H9 (cell line): ENCODE results near the gene ZNF672. TPM values are rescaled to one million over a fixed set of nuclear protein-coding genes. Genes with fewer than 3 reads are reported as not detected.

ENCODE experiments used
- DNase-seq: peaks from one replicate; pipeline ENCODE4 v3.0.0-alpha.2; 2017
- H2AFZ ChIP-seq: one replicate; pipeline ENCODE4 v1.6.1; 2013; ENCODE audit warnings: mild to moderate bottlenecking, low read length, control low read depth, moderate library complexity
- H2AK5ac ChIP-seq: 2 replicates; pipeline ENCODE4 v1.6.1; 2013; ENCODE audit warnings: low read length, control low read depth, mixed read lengths; ENCODE audit not compliant: insufficient read length
- H2BK120ac ChIP-seq: one replicate; pipeline ENCODE4 v1.6.1; 2013; ENCODE audit warnings: low read depth, mild to moderate bottlenecking, low read length, control low read depth, inconsistent platforms; ENCODE audit not compliant: poor library complexity, severe bottlenecking
- H2BK12ac ChIP-seq: 2 replicates; pipeline ENCODE4 v1.6.1; 2013; ENCODE audit warnings: low read length, control low read depth, mixed read lengths, low read depth; ENCODE audit not compliant: insufficient read length
- H2BK15ac ChIP-seq: 2 replicates; pipeline ENCODE4 v1.6.1; 2013; ENCODE audit warnings: low read depth, low read length, control low read depth
- H2BK20ac ChIP-seq: one replicate; pipeline ENCODE4 v1.6.1; 2013; ENCODE audit warnings: low read depth, mild to moderate bottlenecking, low read length, control low read depth, inconsistent platforms; ENCODE audit not compliant: poor library complexity, severe bottlenecking
- H2BK5ac ChIP-seq: 2 replicates; pipeline ENCODE4 v1.6.1; 2013; ENCODE audit warnings: low read length, control low read depth, mixed read lengths; ENCODE audit not compliant: insufficient read length
- H3K14ac ChIP-seq: 2 replicates; pipeline ENCODE4 v1.6.1; 2013; ENCODE audit warnings: low read length, control low read depth; ENCODE audit not compliant: insufficient read depth
- H3K18ac ChIP-seq: 2 replicates; pipeline ENCODE4 v1.6.1; 2013; ENCODE audit warnings: low read depth, mild to moderate bottlenecking, mixed read lengths, low read length, control low read depth; ENCODE audit not compliant: insufficient read length
- H3K23ac ChIP-seq: 2 replicates; pipeline ENCODE4 v1.6.1; 2013; ENCODE audit warnings: low read length, control low read depth, mixed read lengths, low read depth; ENCODE audit not compliant: insufficient read length
- H3K23me2 ChIP-seq: 2 replicates; pipeline ENCODE4 v1.6.1; 2013; ENCODE audit warnings: low read depth, mild to moderate bottlenecking, mixed read lengths, low read length, control low read depth; ENCODE audit not compliant: insufficient read length, poor library complexity, severe bottlenecking
- H3K27ac ChIP-seq: 2 replicates; pipeline ENCODE4 v1.5.1; 2013; ENCODE audit warnings: low read length, control low read depth, mixed read lengths, low read depth; ENCODE audit not compliant: insufficient read length
- H3K27me3 ChIP-seq: 2 replicates; pipeline ENCODE4 v1.6.1; 2013; ENCODE audit warnings: low read length, control low read depth, inconsistent platforms; ENCODE audit not compliant: insufficient read depth
- H3K4ac ChIP-seq: 2 replicates; pipeline ENCODE4 v1.6.1; 2013; ENCODE audit warnings: low read depth, mild to moderate bottlenecking, control low read depth, inconsistent platforms, low read length, moderate library complexity
- H3K4me1 ChIP-seq: 2 replicates; pipeline ENCODE4 v1.6.1; 2013; ENCODE audit warnings: low read length, control low read depth, inconsistent platforms; ENCODE audit not compliant: insufficient read depth
- H3K4me2 ChIP-seq: 2 replicates; pipeline ENCODE4 v1.6.1; 2013; ENCODE audit warnings: low read length, control low read depth, mixed read lengths; ENCODE audit not compliant: insufficient read length, insufficient read depth
- H3K56ac ChIP-seq: 2 replicates; pipeline ENCODE4 v1.6.1; 2013; ENCODE audit warnings: low read depth, mild to moderate bottlenecking, mixed read lengths, low read length, control low read depth; ENCODE audit not compliant: insufficient read length
- H3K79me1 ChIP-seq: 2 replicates; pipeline ENCODE4 v1.6.1; 2013; ENCODE audit warnings: low read depth, mild to moderate bottlenecking, moderate library complexity, low read length, control low read depth, inconsistent platforms; ENCODE audit not compliant: insufficient read depth, poor library complexity, severe bottlenecking
- H3K79me2 ChIP-seq: 2 replicates; pipeline ENCODE4 v1.6.1; 2013; ENCODE audit warnings: low read length, control low read depth, inconsistent platforms; ENCODE audit not compliant: insufficient read depth
- H3K9ac ChIP-seq: 2 replicates; pipeline ENCODE4 v1.6.1; 2013; ENCODE audit warnings: low read length, control low read depth, mixed read lengths; ENCODE audit not compliant: insufficient read length; ENCODE audit errors: extremely low read depth
- H3K9me3 ChIP-seq: one replicate; pipeline ENCODE4 v1.6.1; 2013; ENCODE audit warnings: low read depth, low read length, inconsistent platforms; ENCODE audit not compliant: control insufficient read depth
- H3T11ph ChIP-seq: one replicate; pipeline ENCODE4 v1.6.1; 2013; ENCODE audit warnings: mild to moderate bottlenecking, low read length, control low read depth, inconsistent platforms
- H4K20me1 ChIP-seq: one replicate; pipeline ENCODE4 v1.6.1; 2013; ENCODE audit not compliant: control insufficient read depth, insufficient read length, insufficient read depth
- H4K5ac ChIP-seq: 2 replicates; pipeline ENCODE4 v1.6.1; 2013; ENCODE audit warnings: low read depth, mild to moderate bottlenecking, mixed read lengths, low read length, control low read depth; ENCODE audit not compliant: insufficient read length
- H4K8ac ChIP-seq: replicated peaks from 2 replicates; pipeline ENCODE4 v1.6.1; 2013; ENCODE audit warnings: low read length, control low read depth, mixed read lengths, low read depth; ENCODE audit not compliant: insufficient read length
- H4K91ac ChIP-seq: 2 replicates; pipeline ENCODE4 v1.6.1; 2013; ENCODE audit warnings: low read depth, mild to moderate bottlenecking, moderate library complexity, mixed read lengths, low read length, control low read depth; ENCODE audit not compliant: insufficient read length
- H3K27ac Mint-ChIP-seq, 3 experiments: 2 replicates in 2 of 3; 3 replicates in 1 of 3; pipeline ENCODE4 v1.8.0; 2020 to 2021; ENCODE audit warnings: mixed read lengths in 3 of 3, mild to moderate bottlenecking in 1 of 3, moderate library complexity in 1 of 3
- H3K27me3 Mint-ChIP-seq: 2 replicates; pipeline ENCODE4 v1.8.0; 2021; ENCODE audit warnings: low read depth, mild to moderate bottlenecking, moderate library complexity, mixed read lengths
- H3K36me3 Mint-ChIP-seq, 3 experiments: 2 replicates in 2 of 3; 3 replicates in 1 of 3; pipeline ENCODE4 v1.8.0; 2020 to 2021; ENCODE audit warnings: low read depth in 3 of 3, mixed read lengths in 3 of 3; ENCODE audit not compliant: insufficient read depth in 1 of 3
- H3K4me1 Mint-ChIP-seq, 2 experiments: 2 replicates each; pipeline ENCODE4 v1.8.0; 2020; ENCODE audit warnings: mixed read lengths in 2 of 2
- H3K4me3 Mint-ChIP-seq, 2 experiments: 2 replicates in 1 of 2; 3 replicates in 1 of 2; pipeline ENCODE4 v1.8.0; 2020 to 2021; ENCODE audit warnings: mild to moderate bottlenecking in 2 of 2, mixed read lengths in 2 of 2, moderate library complexity in 1 of 2
- H3K9me3 Mint-ChIP-seq, 2 experiments: 2 replicates in 1 of 2; 3 replicates in 1 of 2; pipeline ENCODE4 v1.8.0; 2020; ENCODE audit warnings: mild to moderate bottlenecking in 2 of 2, mixed read lengths in 2 of 2, moderate library complexity in 1 of 2
- CTCF ChIP-seq: fragments of 200-600 bp; sonication (generic); conservative IDR thresholded peaks from 3 replicates; pipeline ENCODE4 v1.8.0; 2021; ENCODE audit warnings: antibody characterized with exemption, mild to moderate bottlenecking
- WGBS: extraction: QIAGEN DNeasy Blood & Tissue Kit; methylation state at CpG from one replicate; pipeline ENCODE4 v1.1.7; 2013; ENCODE audit warnings: missing lambda C conversion rate, low lambda C conversion rate, mixed read lengths; ENCODE audit not compliant: insufficient read length; ENCODE audit errors: extremely low coverage; 5-methylcytosine and 5-hydroxymethylcytosine counted together
- total RNA-seq: library from RNA; stranded (reverse); gene quantifications from 2 replicates; pipeline ENCODE4 v1.2.1, GENCODE V29; 2021

The ZNF672 gene
- total RNA-seq, 1 experiment from 2014 or later: 29.4 TPM

GRCh38 chr1:248873993-248874533 lies 36.0 kb downstream of the ZNF672 start:
- H3K9me3 ChIP-seq: no peaks in the 10 kb centered on the region
- Mint-ChIP-seq H3K27ac (peak overlapping the region; percentile 97 to 98 (median 97)), H3K4me3 (peak overlapping the region; percentile 95 to 97), H3K36me3 (no peaks in the 10 kb centered on the region; a peak in 1 of 7 replicates), H3K4me1 (peaks cover 5 to 11% of the 10 kb centered on the region in 2 experiments; a peak in 2 of 4 replicates), H3K27me3 (peaks cover 9% of the 10 kb centered on the region), H3K9me3 (peaks cover 2 to 7% of the 10 kb centered on the region in 2 experiments; a peak in 2 of 5 replicates)
- no peak overlapping the region for H3K23ac ChIP-seq
- no peak overlapping the region for H3K18ac ChIP-seq
- peak; percentile 87 for DNase-seq
- H3K56ac ChIP-seq: no peak overlapping the region
- no peaks in the 10 kb centered on the region for H3K79me1 ChIP-seq
- no CpG with 5 or more reads among the region's 23 CpGs for WGBS
- H4K91ac ChIP-seq: no peak overlapping the region
- no peak overlapping the region for H2AFZ ChIP-seq
- no peak overlapping the region for H2BK5ac ChIP-seq
- no peak overlapping the region for H2AK5ac ChIP-seq
- peak overlapping the region; percentile 57 for H3K4me2 ChIP-seq
- H2BK120ac ChIP-seq: no peak overlapping the region
- H2BK15ac ChIP-seq: no peak overlapping the region
- H3K79me2 ChIP-seq: no peaks in the 10 kb centered on the region
- no peaks in the 10 kb centered on the region for H3K4me1 ChIP-seq
- peak overlapping the region; percentile 29 for H3K9ac ChIP-seq
- no peak overlapping the region for H3K14ac ChIP-seq
- no peak overlapping the region for H4K5ac ChIP-seq
- H2BK12ac ChIP-seq: no peak overlapping the region
- H3K27me3 ChIP-seq: no peaks in the 10 kb centered on the region
- no peak overlapping the region for H4K8ac ChIP-seq
- TF ChIP-seq CTCF: no peak
- no peak overlapping the region for H2BK20ac ChIP-seq
- H3K23me2 ChIP-seq: no peaks in the 10 kb centered on the region
- no peak overlapping the region for H3T11ph ChIP-seq
- H3K4ac ChIP-seq: no peak overlapping the region
- no peak overlapping the region for H3K27ac ChIP-seq
- H4K20me1 ChIP-seq: no peaks in the 10 kb centered on the region
